HG03460 (cell line): ENCODE measurements around the gene NDUFV2.

Source experiments
- ATAC-seq: cut with Tn5 transposase; IDR thresholded peaks from one replicate; pipeline ENCODE4 v1.9.1; 2021; ENCODE audit not compliant: unreplicated experiment

Gene NDUFV2

GRCh38 chr18:9102508-9103375, at the start of gene NDUFV2:
NDUFV2 (plus strand) TSS chr18:9102699; CDS start chr18:9102744, 45 bp downstream.
- peak; percentile 91 for ATAC-seq

DNA sequence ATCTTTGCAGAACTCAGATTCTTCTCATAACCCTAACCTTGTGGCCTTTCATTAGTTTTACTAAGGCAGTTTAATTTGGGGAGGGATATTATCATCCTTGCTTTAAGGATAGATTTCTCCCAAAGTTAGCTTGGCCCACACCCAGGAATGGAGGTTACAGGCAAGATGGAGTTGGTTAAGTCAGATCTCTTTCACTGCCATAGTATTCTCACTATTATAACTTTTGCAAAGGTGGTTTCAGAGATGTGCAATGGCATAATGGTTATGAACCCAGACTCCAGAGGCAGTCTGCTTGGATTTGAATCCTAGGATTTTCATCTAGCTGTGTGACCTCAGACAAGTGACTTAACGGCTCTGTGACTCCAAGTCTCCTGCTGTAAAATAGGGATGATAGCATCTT, 48.7 kb upstream of the NDUFV2 start:
- ATAC-seq = no peak

- ATAC-seq = no peak
These were observed 47.3 kb upstream of the NDUFV2 start for GRCh38 chr18:9055185-9055584.

- ATAC-seq = no peak
These were observed 46.9 kb upstream of the NDUFV2 start for GRCh38 chr18:9055626-9056025.

GRCh38 chr18:9057646-9058045, 44.9 kb upstream of the NDUFV2 start:
- ATAC-seq = no peak

GRCh38 chr18:9058406-9058805, 44.1 kb upstream of the NDUFV2 start:
- ATAC-seq = no peak

DNA sequence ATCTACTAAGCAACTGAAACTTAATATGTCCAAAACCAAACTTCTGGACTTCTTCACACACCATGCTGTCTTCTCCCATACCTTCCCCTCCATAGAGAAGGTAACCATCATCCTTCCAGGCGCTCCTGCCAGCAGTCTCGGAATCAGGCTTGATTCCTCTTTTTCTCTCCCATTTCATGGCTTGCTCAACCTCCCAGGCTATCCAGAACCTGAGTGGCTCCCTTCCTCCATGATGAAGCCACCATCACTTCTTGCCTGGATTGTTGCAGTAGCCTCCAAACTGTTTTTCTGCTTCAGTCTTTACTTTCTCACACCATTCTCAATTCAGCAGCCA, 40.1 kb upstream of the NDUFV2 start:
- no peak for ATAC-seq

GRCh38 chr18:9065864-9066263, 36.6 kb upstream of the NDUFV2 start:
- no peak for ATAC-seq

- ATAC-seq = peak; percentile 38
These were observed 36.1 kb upstream of the NDUFV2 start for GRCh38 chr18:9066358-9066757.

- ATAC-seq = peak; percentile 68
These were observed 35.6 kb upstream of the NDUFV2 start for GRCh38 chr18:9066817-9067306.

GRCh38 chr18:9067823-9068222, 34.7 kb upstream of the NDUFV2 start:
- no peak for ATAC-seq

GRCh38 chr18:9068346-9068745, 34.2 kb upstream of the NDUFV2 start:
- no peak for ATAC-seq

DNA sequence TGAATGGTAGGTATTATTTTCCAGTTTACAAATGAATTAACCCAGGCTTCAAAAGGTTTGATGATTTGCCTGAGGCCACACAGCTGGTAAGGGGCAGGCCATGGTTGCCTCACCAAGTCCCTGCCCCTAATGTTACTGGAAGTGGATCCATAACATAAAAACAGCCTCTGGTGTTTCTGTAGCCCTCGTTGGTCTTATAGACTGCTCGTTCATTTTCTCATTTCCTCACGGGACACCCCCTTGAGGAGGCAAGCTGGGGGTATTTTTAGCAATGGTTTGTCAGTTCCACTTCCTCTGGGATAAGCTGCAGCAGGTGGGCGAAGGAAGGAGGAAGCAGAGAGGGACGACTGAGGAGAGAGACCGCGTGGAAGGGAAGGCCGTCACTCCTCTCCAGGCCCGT, 32.9 kb upstream of the NDUFV2 start:
- no peak for ATAC-seq

DNA sequence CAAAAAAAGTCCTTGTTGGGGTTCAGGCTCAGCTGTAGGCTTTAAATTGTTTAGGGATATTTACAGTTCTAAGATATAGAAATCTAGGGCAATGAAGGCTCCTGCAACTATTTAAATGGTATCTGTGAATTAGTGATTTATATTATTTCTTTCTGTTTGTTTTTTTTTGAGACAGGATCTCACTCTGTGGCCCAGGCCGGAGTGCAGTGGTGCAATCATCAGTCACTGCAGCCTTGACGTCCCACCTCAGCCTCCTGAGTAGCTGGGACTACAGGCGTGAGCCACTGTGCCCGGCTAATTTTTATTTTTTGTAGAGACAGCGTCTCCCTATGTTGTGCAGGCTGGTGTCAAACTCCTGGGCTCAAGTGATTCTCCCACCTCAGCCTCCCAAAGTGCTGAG, 32.3 kb upstream of the NDUFV2 start:
- ATAC-seq = no peak

DNA sequence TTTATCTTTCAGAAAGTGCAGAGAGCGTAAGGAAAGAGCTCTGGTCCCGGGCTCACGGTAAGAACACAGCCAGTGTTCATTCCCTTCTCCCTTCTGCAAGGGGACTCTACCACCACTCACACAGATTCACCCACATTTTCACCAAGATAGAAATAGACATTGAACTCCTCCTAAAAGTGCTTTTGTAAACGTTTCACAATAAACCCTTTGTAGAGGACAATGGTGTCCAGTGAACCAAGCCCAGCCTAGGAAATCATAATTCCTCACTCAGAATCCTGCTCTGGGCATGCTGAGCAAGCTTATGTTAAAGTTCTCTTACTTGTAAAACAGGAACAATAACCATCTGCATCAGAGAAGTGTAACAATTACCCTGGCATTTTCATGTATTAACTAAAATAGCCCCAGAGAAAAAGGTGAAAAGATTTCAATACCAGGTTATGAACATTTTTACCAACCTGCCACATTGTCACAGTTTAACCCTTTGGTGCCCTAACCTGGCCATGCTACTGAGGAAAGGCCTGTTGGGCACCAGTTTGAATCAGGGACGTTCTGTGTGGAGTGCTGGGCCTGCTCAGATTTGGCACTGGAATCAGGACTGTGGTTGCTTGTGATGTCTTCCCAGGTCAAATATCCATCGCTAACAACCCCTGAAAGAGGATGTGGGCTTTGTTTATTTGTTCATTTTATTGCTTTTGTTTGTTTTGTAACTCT, 22.5 kb upstream of the NDUFV2 start:
- ATAC-seq = no peak

- no peak for ATAC-seq
These were observed 20.6 kb upstream of the NDUFV2 start for GRCh38 chr18:9081940-9082339.

- peak; percentile 93 for ATAC-seq
These were observed 19.6 kb upstream of the NDUFV2 start for GRCh38 chr18:9082711-9083510.

GRCh38 chr18:9086015-9086414, 16.5 kb upstream of the NDUFV2 start:
- ATAC-seq = no peak

DNA sequence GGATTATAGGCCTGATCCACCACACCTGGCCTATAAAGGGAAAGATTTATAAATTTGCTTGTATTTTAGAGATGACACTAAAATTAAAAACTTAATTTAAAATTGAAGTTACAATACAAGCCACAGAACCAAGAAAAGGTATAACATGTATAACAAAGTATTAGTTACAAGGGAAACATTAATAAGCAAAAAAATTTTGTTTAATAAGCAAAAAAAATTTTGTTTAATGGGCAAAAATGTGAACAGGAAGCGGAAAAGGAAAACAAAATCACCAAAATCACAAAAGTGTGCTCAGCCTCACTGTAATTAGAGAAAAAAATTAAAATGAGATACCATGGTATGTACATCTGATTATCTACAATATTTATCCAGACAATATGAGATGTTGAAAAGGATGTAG, 15.9 kb upstream of the NDUFV2 start:
- ATAC-seq = no peak

- no peak for ATAC-seq
These were observed 15.4 kb upstream of the NDUFV2 start for GRCh38 chr18:9087144-9087543.

GRCh38 chr18:9088252-9088651, 14.2 kb upstream of the NDUFV2 start:
- ATAC-seq = no peak
